Peyer's patch (tissue), 4 donors: ENCODE data around the gene CRPPA. TPM values are rescaled to one million over a fixed set of nuclear protein-coding genes. Genes with fewer than 3 reads are reported as not detected.
A peak's percentile ranks its signal among the peaks of the same experiment; 100 is the strongest.

ENCODE experiments used
- DNase-seq, 3 donors: peaks; one replicate each; pipeline ENCODE4 v3.0.0-alpha.2; 2017 to 2019
- H3K27ac ChIP-seq, 4 donors: fragments of 200-600 bp; sonication (generic); one replicate each; pipeline ENCODE4 v1.5.1; 2016 to 2019
- H3K27me3 ChIP-seq, 2 donors: fragments of 200-600 bp; sonication (generic); one replicate each; pipeline ENCODE4 v1.5.1; 2019
- H3K36me3 ChIP-seq, 3 donors: fragments of 200-600 bp; sonication (generic); one replicate each; pipeline ENCODE4 v1.5.1; 2016 to 2019
- H3K4me1 ChIP-seq, 4 donors: fragments of 200-600 bp; sonication (generic); one replicate each; pipeline ENCODE4 v1.5.1; 2016 to 2019
- H3K4me3 ChIP-seq, 4 donors: fragments of 200-600 bp; sonication (generic); 1 replicate in 3 of 4; 2 replicates in 1 of 4; pipeline ENCODE4 v1.5.1; 2016 to 2019; ENCODE audit warnings: mild to moderate bottlenecking in 1 of 4
- H3K9me3 ChIP-seq, 4 donors: fragments of 200-600 bp; sonication (generic); one replicate each; pipeline ENCODE4 v1.5.1; 2016 to 2019; ENCODE audit warnings: mild to moderate bottlenecking in 1 of 4
- POLR2A ChIP-seq, 2 donors: fragments of 450-650 bp; IDR thresholded peaks; one replicate each; pipeline ENCODE4 v1.5.1; 2017; ENCODE audit warnings: antibody characterized with exemption in 2 of 2, mild to moderate bottlenecking in 2 of 2, moderate library complexity in 2 of 2
- total RNA-seq, 4 donors: library from RNA; depleted of rRNA; stranded (reverse); fragments of >200 nt; gene quantifications; one replicate each; pipeline ENCODE4 v1.1.0, GENCODE V29; 2016
- TF ChIP-seq, protein P1 (sequence below), 6 experiments: fragments of 450-650 bp in 4 of 6; fragments of 200-600 bp in 2 of 6; sonication (generic) in 1 of 6; IDR thresholded peaks; one replicate each; pipeline ENCODE4 v1.5.1; 2017 to 2019; ENCODE audit warnings: antibody characterized with exemption in 6 of 6, mild to moderate bottlenecking in 3 of 6, moderate library complexity in 1 of 6

CRPPA gene
- total RNA-seq, 4 donors from 2014 or later = 0.67 to 4.1 (median 1.9) TPM

DNA sequence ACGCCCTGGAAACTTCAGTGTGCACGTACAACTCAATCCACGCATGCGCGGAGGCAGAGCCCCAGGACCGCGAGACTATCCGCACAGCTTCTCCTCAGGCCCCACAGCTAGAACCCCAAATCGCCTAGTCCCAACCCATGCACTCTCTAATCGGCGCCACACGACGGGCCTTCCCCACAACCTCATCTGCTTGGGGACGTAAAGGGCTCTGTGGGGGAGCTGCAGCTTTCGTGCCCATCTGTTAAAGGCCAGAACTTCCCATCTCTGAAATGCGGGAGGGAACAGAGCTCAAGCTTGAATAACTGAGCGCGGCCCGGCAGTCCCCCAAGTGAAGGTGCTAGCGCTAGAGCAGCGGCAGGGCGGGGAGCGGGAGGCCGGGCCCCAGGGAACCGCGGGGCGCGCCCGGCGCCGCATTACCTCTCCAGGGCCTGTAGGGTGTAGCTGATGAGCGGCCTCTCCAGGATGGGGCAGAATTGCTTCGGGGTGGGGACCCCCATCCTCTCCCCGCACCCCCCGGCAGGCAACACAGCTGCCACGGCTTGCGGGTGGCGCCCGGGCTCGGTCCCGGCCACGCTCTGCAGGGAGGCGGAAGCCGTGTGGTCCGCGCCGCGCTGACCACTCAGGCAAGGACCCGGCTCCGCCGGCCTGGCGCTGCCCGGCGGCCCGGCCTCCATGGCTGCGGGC lies 547 bp downstream of the CRPPA start:
- Histone ChIP-seq H3K36me3 (no peaks in the 10 kb centered on the region), H3K9me3 (no peaks in the 10 kb centered on the region), H3K27ac (peak overlapping the region; percentile 83 to 98 (median 93)), H3K27me3 (no peaks in the 10 kb centered on the region), H3K4me1 (peaks cover 0 to 8% (median 0%) of the 10 kb centered on the region in 4 donors), H3K4me3 (peak overlapping the region; percentile 62 to 88 (median 82))
- TF ChIP-seq, protein P1, sequence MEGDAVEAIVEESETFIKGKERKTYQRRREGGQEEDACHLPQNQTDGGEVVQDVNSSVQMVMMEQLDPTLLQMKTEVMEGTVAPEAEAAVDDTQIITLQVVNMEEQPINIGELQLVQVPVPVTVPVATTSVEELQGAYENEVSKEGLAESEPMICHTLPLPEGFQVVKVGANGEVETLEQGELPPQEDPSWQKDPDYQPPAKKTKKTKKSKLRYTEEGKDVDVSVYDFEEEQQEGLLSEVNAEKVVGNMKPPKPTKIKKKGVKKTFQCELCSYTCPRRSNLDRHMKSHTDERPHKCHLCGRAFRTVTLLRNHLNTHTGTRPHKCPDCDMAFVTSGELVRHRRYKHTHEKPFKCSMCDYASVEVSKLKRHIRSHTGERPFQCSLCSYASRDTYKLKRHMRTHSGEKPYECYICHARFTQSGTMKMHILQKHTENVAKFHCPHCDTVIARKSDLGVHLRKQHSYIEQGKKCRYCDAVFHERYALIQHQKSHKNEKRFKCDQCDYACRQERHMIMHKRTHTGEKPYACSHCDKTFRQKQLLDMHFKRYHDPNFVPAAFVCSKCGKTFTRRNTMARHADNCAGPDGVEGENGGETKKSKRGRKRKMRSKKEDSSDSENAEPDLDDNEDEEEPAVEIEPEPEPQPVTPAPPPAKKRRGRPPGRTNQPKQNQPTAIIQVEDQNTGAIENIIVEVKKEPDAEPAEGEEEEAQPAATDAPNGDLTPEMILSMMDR (IDR thresholded peaks at IDR 0.05) = peak in 4 of 6 experiments; percentile 28 to 56 (median 48)
- TF ChIP-seq POLR2A (IDR thresholded peaks at IDR 0.05) = peak; percentile 67 to 78
- DNase-seq = peak; percentile 81 to 92 (median 84)

DNA sequence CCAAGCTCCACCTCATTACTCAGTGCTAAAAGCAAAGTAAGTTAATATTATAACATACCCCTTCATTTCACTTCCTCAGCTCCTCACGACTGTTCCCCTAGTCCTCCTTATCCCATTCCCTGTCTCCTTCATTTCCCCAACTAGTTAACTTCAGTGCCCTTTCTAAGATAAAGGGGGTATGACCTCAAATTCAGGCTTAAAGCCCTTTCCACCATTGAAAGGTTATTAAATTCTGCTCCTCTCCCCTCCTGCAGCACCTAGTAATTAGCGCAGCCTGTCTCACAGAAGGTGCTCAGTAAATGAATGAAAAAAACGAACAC lies 1.0 kb downstream of the CRPPA start:
- no peaks in the 10 kb centered on the region for H3K9me3 ChIP-seq
- TF ChIP-seq, protein P1 (IDR thresholded peaks at IDR 0.05) = no peak
- no peak for TF ChIP-seq POLR2A (IDR thresholded peaks at IDR 0.05)
- H3K27me3 ChIP-seq = no peaks in the 10 kb centered on the region
- DNase-seq = no peak
- peak overlapping the region; percentile 83 to 98 (median 93) for H3K27ac ChIP-seq
- peaks cover 0 to 8% (median 0%) of the 10 kb centered on the region in 4 donors for H3K4me1 ChIP-seq
- no peaks in the 10 kb centered on the region for H3K36me3 ChIP-seq
- H3K4me3 ChIP-seq = peak overlapping the region; percentile 62 to 88 (median 82)

DNA sequence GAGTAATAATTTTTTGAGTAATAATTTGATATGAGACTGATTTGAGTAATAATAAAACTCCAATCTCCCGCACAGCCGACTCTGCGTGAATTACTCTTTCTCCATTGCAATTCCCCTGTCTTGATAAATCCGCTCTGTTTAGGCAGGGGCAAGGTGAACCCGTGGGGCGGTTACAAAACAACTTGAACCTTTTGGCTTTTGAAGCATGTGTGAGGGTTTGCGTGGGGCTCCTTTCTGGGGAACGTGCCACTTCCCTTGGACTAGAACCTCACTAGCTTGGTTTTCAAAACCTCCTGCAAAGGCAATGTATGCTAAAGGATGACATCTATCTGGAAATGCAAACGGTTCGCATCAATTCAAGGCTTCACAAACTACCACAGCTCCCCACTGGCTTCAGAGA lies 1.5 kb downstream of the CRPPA start:
- DNase-seq = no peak
- H3K27ac ChIP-seq = peak overlapping the region in 3 of 4 donors; percentile 92 to 98 (median 94)
- no peak for TF ChIP-seq POLR2A (IDR thresholded peaks at IDR 0.05)
- TF ChIP-seq, protein P1 (IDR thresholded peaks at IDR 0.05) = no peak
- H3K9me3 ChIP-seq = no peaks in the 10 kb centered on the region
- H3K27me3 ChIP-seq = no peaks in the 10 kb centered on the region
- peak overlapping the region in 2 of 4 donors; percentile 87 to 88 for H3K4me3 ChIP-seq
- no peaks in the 10 kb centered on the region for H3K36me3 ChIP-seq
- peaks cover 0 to 8% (median 0%) of the 10 kb centered on the region in 4 donors for H3K4me1 ChIP-seq

DNA sequence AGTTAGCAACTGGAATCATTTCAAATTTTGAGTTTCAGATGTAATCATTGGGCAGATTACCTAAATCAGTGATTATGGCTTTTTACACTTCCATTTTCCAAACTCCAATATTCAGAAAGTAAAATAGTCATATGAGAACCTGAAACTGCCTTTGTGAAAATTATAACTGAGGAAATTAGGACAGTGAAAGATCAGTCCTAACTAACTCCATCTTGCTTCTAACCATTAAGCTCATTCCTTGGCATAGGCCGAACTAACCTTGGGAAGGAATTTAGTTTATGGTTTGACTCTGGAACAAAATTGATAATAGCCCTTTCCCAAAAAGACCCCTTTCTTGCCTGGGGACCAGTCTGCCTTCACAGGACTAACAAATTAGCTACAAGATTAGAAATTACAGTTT lies 2.2 kb downstream of the CRPPA start:
- H3K27ac ChIP-seq = no peak overlapping the region
- peaks cover 0 to 8% (median 0%) of the 10 kb centered on the region in 4 donors for H3K4me1 ChIP-seq
- no peaks in the 10 kb centered on the region for H3K27me3 ChIP-seq
- H3K36me3 ChIP-seq = no peaks in the 10 kb centered on the region
- no peak overlapping the region for H3K4me3 ChIP-seq
- TF ChIP-seq, protein P1 (IDR thresholded peaks at IDR 0.05) = no peak
- no peak for TF ChIP-seq POLR2A (IDR thresholded peaks at IDR 0.05)
- no peak for DNase-seq
- no peaks in the 10 kb centered on the region for H3K9me3 ChIP-seq

DNA sequence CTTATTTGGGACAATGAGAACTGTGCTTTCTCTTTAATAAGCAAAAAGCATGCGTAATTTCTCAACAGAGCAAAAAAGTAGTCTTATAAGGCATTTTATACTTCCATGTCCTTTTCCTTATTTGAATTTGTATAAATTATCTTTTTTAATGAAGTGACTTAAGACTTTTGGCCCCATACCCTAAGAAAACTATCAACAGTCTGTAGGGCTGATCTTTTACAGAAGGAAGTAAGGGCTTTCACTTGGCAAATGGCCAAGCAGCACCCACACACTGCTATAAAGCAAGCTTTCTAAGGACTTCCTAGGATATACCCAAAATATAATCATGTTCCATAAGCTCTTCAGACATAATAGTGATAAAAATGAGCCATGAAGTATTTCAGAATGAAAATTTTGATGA lies 3.4 kb downstream of the CRPPA start:
- no peaks in the 10 kb centered on the region for H3K27me3 ChIP-seq
- no peak overlapping the region for H3K4me3 ChIP-seq
- TF ChIP-seq, protein P1 (IDR thresholded peaks at IDR 0.05) = no peak
- TF ChIP-seq POLR2A (IDR thresholded peaks at IDR 0.05) = no peak
- no peaks in the 10 kb centered on the region for H3K36me3 ChIP-seq
- peaks cover 0 to 8% (median 0%) of the 10 kb centered on the region in 4 donors for H3K4me1 ChIP-seq
- no peak for DNase-seq
- no peak overlapping the region for H3K27ac ChIP-seq
- no peaks in the 10 kb centered on the region for H3K9me3 ChIP-seq
